GM12875 (cell line): ENCODE data around the gene VEGFC.

Experiments
- H3K4me3 ChIP-seq: one replicate; pipeline ENCODE4 v1.5.1; 2011; ENCODE audit warnings: low read depth, low read length, control low read depth
- CTCF ChIP-seq: IDR thresholded peaks from 2 replicates; pipeline ENCODE4 v1.5.1; 2011; ENCODE audit warnings: low read depth, mild to moderate bottlenecking, control low read depth, inconsistent platforms, low read length, moderate library complexity, borderline replicate concordance; ENCODE audit not compliant: insufficient read depth

The VEGFC gene

GRCh38 chr4:176780995-176781738 is 11.6 kb downstream of the VEGFC start:
- no peak overlapping the region for H3K4me3 ChIP-seq
- no peak for TF ChIP-seq CTCF

- TF ChIP-seq CTCF = no peak
- no peak overlapping the region for H3K4me3 ChIP-seq
Observed at GRCh38 chr4:176779421-176779820, 13.3 kb downstream of the VEGFC start.

- TF ChIP-seq CTCF = no peak
- no peak overlapping the region for H3K4me3 ChIP-seq
Observed at GRCh38 chr4:176778491-176778890, 14.2 kb downstream of the VEGFC start.

GRCh38 chr4:176778063-176778462 is 14.7 kb downstream of the VEGFC start:
- TF ChIP-seq CTCF = no peak
- H3K4me3 ChIP-seq = no peak overlapping the region

- no peak overlapping the region for H3K4me3 ChIP-seq
- TF ChIP-seq CTCF = no peak
Observed at GRCh38 chr4:176775338-176775737, 17.4 kb downstream of the VEGFC start.

- TF ChIP-seq CTCF = no peak
- H3K4me3 ChIP-seq = no peak overlapping the region
Observed at GRCh38 chr4:176774852-176775251, 17.9 kb downstream of the VEGFC start.

- TF ChIP-seq CTCF = no peak
- no peak overlapping the region for H3K4me3 ChIP-seq
Observed at GRCh38 chr4:176769514-176769913, 23.2 kb downstream of the VEGFC start.
